ENCODE results near the gene GNG11. TPM values are rescaled to one million over a fixed set of nuclear protein-coding genes. Genes with fewer than 3 reads are reported as not detected.

GNG11 gene
- total RNA-seq, 5 donors from 2014 or later (not counting 1 experiment from before 2014, with no cell fraction given), result 0.09 to 0.35 (median 0.12) TPM; not detected in 2

DNA sequence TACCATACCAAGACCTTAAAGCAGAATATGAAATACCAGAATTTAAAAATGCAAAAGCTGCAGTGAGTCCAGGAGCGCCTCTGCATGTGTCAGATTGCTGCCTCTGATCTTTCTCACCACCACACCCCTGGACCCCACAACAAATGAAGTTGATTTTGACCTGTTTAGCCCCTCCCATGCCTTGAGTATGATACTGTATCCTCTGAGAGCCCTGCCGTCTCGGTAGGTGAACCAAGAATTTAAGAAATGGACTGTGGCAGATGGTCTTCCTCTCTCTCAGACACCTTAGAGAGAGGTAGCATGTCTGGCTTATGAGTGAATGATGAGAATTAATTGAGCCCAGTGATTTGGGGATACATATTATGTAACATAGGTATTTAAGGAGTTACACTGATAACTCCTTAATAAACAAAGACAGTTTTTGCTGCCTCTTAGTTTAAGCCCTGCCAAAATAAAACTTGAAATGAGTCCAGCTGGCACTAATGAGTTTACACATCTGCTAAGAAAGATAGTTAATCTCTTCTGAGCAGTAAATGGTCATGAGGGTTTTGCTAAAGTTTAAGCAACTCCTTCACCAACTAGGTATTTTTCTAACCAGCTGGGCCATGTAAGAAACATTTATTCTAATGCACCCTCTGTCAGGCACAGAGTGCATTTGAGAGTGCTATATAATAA is 26.4 kb upstream of the GNG11 start:
- Histone ChIP-seq H3K27ac (ENCODE audit: low read length) (no peak overlapping the region), H3K36me3 (ENCODE audit: control insufficient read depth in 2 of 2, extremely low read depth in 1 of 2, insufficient read depth in 1 of 2, low read length in 1 of 2) (no peaks in the 10 kb centered on the region), H3K27me3 (replicated peaks in 1 of 2; ENCODE audit: control insufficient read depth in 2 of 2, extremely low read depth in 1 of 2, insufficient read depth in 2 of 2, low read length in 1 of 2) (peaks cover 0 to 14% of the 10 kb centered on the region in 2 experiments), H3K9me3 (no peaks in the 10 kb centered on the region), H3K4me1 (ENCODE audit: control insufficient read depth in 1 of 2, extremely low read depth in 1 of 2, insufficient read depth in 2 of 2, low read length in 2 of 2) (peaks cover 3 to 7% of the 10 kb centered on the region in 2 experiments), H3K4me3 (ENCODE audit: control insufficient read depth in 1 of 2, extremely low read depth in 1 of 2, low read length in 1 of 2) (no peak overlapping the region)
- H3K9me3 Mint-ChIP-seq, result no peaks in the 10 kb centered on the region
- ATAC-seq (replicated peaks in 1 of 4), result no peak
- H3K27ac Mint-ChIP-seq, result no peak overlapping the region
- DNase-seq, result no peak
- peaks cover 3 to 4% (median 4%) of the 10 kb centered on the region in 3 donors for H3K4me1 Mint-ChIP-seq
- H3K4me3 Mint-ChIP-seq, result no peak overlapping the region
- 67% methylated on average over 1 of the region's 3 CpGs for WGBS (ENCODE audit: insufficient coverage)
- H3K36me3 Mint-ChIP-seq, result no peaks in the 10 kb centered on the region
- H3K27me3 Mint-ChIP-seq, result peaks cover 29 to 47% of the 10 kb centered on the region in 2 donors
- POLR2A ChIA-PET, result no interaction called here
- CTCF ChIA-PET, result interaction anchor here in 1 of 2 donors (0.6 kb wide), 1 partner anchor 7 kb away, joined by 3 read pairs; no protein-coding TSS in a partner anchor

GRCh38 chr7:93895859-93896600 is 25.5 kb upstream of the GNG11 start:
- ATAC-seq (replicated peaks in 1 of 4) (no peak), DNase-seq (no peak)
- H3K4me1 Mint-ChIP-seq, result no peaks in the 10 kb centered on the region
- H3K27me3 Mint-ChIP-seq, result peaks cover 22 to 46% of the 10 kb centered on the region in 2 donors
- WGBS (ENCODE audit: insufficient coverage), result no CpG with 5 or more reads among the region's 4 CpGs
- H3K36me3 ChIP-seq (ENCODE audit: control insufficient read depth in 2 of 2, extremely low read depth in 1 of 2, insufficient read depth in 1 of 2, low read length in 1 of 2), result no peaks in the 10 kb centered on the region
- no peak overlapping the region for H3K4me3 Mint-ChIP-seq
- no peak overlapping the region for H3K27ac Mint-ChIP-seq
- ChIA-PET POLR2A (no interaction called here), CTCF (interaction anchor here (0.6 to 0.7 kb wide), 3 partner anchors 8 to 203 kb away, joined by 3 read pairs; partner anchors contain the start of gene GNGT1 (in 1 of the 2))
- H3K4me3 ChIP-seq (ENCODE audit: control insufficient read depth in 1 of 2, extremely low read depth in 1 of 2, low read length in 1 of 2), result no peak overlapping the region
- H3K9me3 ChIP-seq, result no peaks in the 10 kb centered on the region
- no peaks in the 10 kb centered on the region for H3K4me1 ChIP-seq (ENCODE audit: control insufficient read depth in 1 of 2, extremely low read depth in 1 of 2, insufficient read depth in 2 of 2, low read length in 2 of 2)
- no peaks in the 10 kb centered on the region for H3K9me3 Mint-ChIP-seq
- H3K27me3 ChIP-seq (replicated peaks in 1 of 2; ENCODE audit: control insufficient read depth in 2 of 2, extremely low read depth in 1 of 2, insufficient read depth in 2 of 2, low read length in 1 of 2), result peaks cover 0 to 5% of the 10 kb centered on the region in 2 experiments
- no peaks in the 10 kb centered on the region for H3K36me3 Mint-ChIP-seq
- no peak overlapping the region for H3K27ac ChIP-seq (ENCODE audit: low read length)

- Histone ChIP-seq H3K36me3 (ENCODE audit: control insufficient read depth in 2 of 2, extremely low read depth in 1 of 2, insufficient read depth in 1 of 2, low read length in 1 of 2) (no peaks in the 10 kb centered on the region), H3K4me3 (ENCODE audit: control insufficient read depth in 1 of 2, extremely low read depth in 1 of 2, low read length in 1 of 2) (no peak overlapping the region), H3K27me3 (replicated peaks in 1 of 2; ENCODE audit: control insufficient read depth in 2 of 2, extremely low read depth in 1 of 2, insufficient read depth in 2 of 2, low read length in 1 of 2) (no peaks in the 10 kb centered on the region), H3K9me3 (no peaks in the 10 kb centered on the region), H3K4me1 (ENCODE audit: control insufficient read depth in 1 of 2, extremely low read depth in 1 of 2, insufficient read depth in 2 of 2, low read length in 2 of 2) (no peaks in the 10 kb centered on the region), H3K27ac (ENCODE audit: low read length) (no peak overlapping the region)
- no peak overlapping the region for H3K4me3 Mint-ChIP-seq
- H3K27ac Mint-ChIP-seq, result no peak overlapping the region
- 50% methylated on average over 1 of the region's 2 CpGs for WGBS (ENCODE audit: insufficient coverage)
- ATAC-seq (replicated peaks in 1 of 4) (no peak), DNase-seq (no peak)
- no peaks in the 10 kb centered on the region for H3K4me1 Mint-ChIP-seq
- H3K36me3 Mint-ChIP-seq, result no peaks in the 10 kb centered on the region
- H3K9me3 Mint-ChIP-seq, result no peaks in the 10 kb centered on the region
- ChIA-PET CTCF (no interaction called here), POLR2A (no interaction called here)
- H3K27me3 Mint-ChIP-seq, result peaks cover 14 to 38% of the 10 kb centered on the region in 2 donors
Observed at GRCh38 chr7:93897680-93898079, 23.9 kb upstream of the GNG11 start.

DNA sequence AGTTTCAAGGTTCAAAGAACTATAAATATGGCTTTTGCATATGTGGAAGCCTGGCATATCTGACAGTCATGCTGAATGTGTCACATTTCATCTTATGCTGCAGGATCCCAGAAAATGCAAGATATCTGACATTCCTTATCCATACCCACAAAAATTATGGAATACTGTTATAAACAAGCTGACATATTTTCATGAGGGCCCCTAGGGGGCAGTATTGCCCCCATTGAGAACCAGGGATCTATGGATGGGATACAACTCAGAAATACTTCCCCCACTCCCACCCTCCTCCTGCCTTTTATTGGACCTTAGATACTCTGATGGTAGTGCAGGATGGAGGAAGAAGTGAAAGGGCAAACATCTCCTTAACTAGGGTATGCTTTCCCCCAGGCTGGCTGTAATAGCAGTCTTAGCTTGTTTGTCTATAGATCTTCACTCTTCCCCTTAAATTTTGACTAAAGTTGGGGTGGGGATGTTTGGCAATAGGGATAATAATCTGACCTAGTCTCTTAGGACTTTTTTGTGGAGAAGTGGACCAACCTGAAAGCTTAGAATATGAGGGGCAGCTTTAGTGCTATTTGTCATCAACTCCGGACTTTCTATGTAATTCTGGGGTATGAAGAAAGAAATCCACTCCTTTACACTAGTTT is 18.6 kb upstream of the GNG11 start:
- no peaks in the 10 kb centered on the region for H3K27me3 ChIP-seq (replicated peaks in 1 of 2; ENCODE audit: control insufficient read depth in 2 of 2, extremely low read depth in 1 of 2, insufficient read depth in 2 of 2, low read length in 1 of 2)
- H3K4me3 Mint-ChIP-seq, result no peak overlapping the region
- no peaks in the 10 kb centered on the region for H3K4me1 Mint-ChIP-seq
- no CpG with 5 or more reads among the region's 1 CpG for WGBS (ENCODE audit: insufficient coverage)
- POLR2A ChIA-PET, result no interaction called here
- no peaks in the 10 kb centered on the region for H3K4me1 ChIP-seq (ENCODE audit: control insufficient read depth in 1 of 2, extremely low read depth in 1 of 2, insufficient read depth in 2 of 2, low read length in 2 of 2)
- no peaks in the 10 kb centered on the region for H3K9me3 ChIP-seq
- no peaks in the 10 kb centered on the region for H3K36me3 ChIP-seq (ENCODE audit: control insufficient read depth in 2 of 2, extremely low read depth in 1 of 2, insufficient read depth in 1 of 2, low read length in 1 of 2)
- H3K27me3 Mint-ChIP-seq, result peaks cover 6 to 29% of the 10 kb centered on the region in 2 donors
- no peak overlapping the region for H3K4me3 ChIP-seq (ENCODE audit: control insufficient read depth in 1 of 2, extremely low read depth in 1 of 2, low read length in 1 of 2)
- DNase-seq (peak in 1 of 35 experiments; percentile 15), ATAC-seq (replicated peaks in 1 of 4) (no peak)
- H3K9me3 Mint-ChIP-seq, result no peaks in the 10 kb centered on the region
- no peak overlapping the region for H3K27ac ChIP-seq (ENCODE audit: low read length)
- H3K36me3 Mint-ChIP-seq, result no peaks in the 10 kb centered on the region
- CTCF ChIA-PET, result no interaction called here
- no peak overlapping the region for H3K27ac Mint-ChIP-seq

- ChIA-PET POLR2A (interaction anchor here (0.6 to 1.1 kb wide), 2 partner anchors 23 to 1451 kb away, joined by 4 to 7 read pairs; no protein-coding TSS in a partner anchor), CTCF (interaction anchor here in 1 of 2 donors (0.9 kb wide), 1 partner anchor 10 kb away, joined by 3 read pairs; no protein-coding TSS in a partner anchor)
- Histone ChIP-seq H3K36me3 (ENCODE audit: control insufficient read depth in 2 of 2, extremely low read depth in 1 of 2, insufficient read depth in 1 of 2, low read length in 1 of 2) (no peaks in the 10 kb centered on the region), H3K4me1 (ENCODE audit: control insufficient read depth in 1 of 2, extremely low read depth in 1 of 2, insufficient read depth in 2 of 2, low read length in 2 of 2) (no peaks in the 10 kb centered on the region), H3K27ac (ENCODE audit: low read length) (no peak within 1 kb of the TSS), H3K27me3 (replicated peaks in 1 of 2; ENCODE audit: control insufficient read depth in 2 of 2, extremely low read depth in 1 of 2, insufficient read depth in 2 of 2, low read length in 1 of 2) (no peaks in the 10 kb centered on the region), H3K9me3 (no peaks in the 10 kb centered on the region), H3K4me3 (ENCODE audit: control insufficient read depth in 1 of 2, extremely low read depth in 1 of 2, low read length in 1 of 2) (no peak within 1 kb of the TSS)
- H3K27ac Mint-ChIP-seq, result no peak within 1 kb of the TSS
- DNase-seq (no peak), ATAC-seq (replicated peaks in 1 of 4) (no peak)
- no peaks in the 10 kb centered on the region for H3K36me3 Mint-ChIP-seq
- WGBS (ENCODE audit: insufficient coverage), result no CpG with 5 or more reads among the region's 3 CpGs
- H3K9me3 Mint-ChIP-seq, result no peaks in the 10 kb centered on the region
- no peaks in the 10 kb centered on the region for H3K4me1 Mint-ChIP-seq
- H3K4me3 Mint-ChIP-seq, result no peak within 1 kb of the TSS
- H3K27me3 Mint-ChIP-seq, result peaks cover 0 to 11% of the 10 kb centered on the region in 2 donors
Observed at GRCh38 chr7:93906267-93906666, 15.3 kb upstream of the GNG11 start, which contains the start of gene GNGT1. GNGT1 (plus strand) TSS chr7:93906567; CDS start chr7:93906747, 180 bp downstream.
